HepG2 (cell line): ENCODE measurements around the gene NEK8. TPM values are rescaled to one million over a fixed set of nuclear protein-coding genes. Genes with fewer than 3 reads are reported as not detected.

Experiments
- ARID3A ChIP-seq: IDR thresholded peaks from 2 replicates; pipeline ENCODE4 v1.6.1; 2012; ENCODE audit warnings: low read depth, low read length, improper control_type of control experiment
- ATF1 ChIP-seq: IDR thresholded peaks from 2 replicates; pipeline ENCODE4 v1.6.1; 2016; ENCODE audit warnings: mild to moderate bottlenecking, control low read depth
- ELF4 ChIP-seq: sonication (generic); formaldehyde crosslinking; IDR thresholded peaks from 2 replicates; pipeline ENCODE4 v1.5.0; 2020; ENCODE audit warnings: missing genetic modification reagents, mild to moderate bottlenecking, moderate library complexity, borderline replicate concordance
- FOXA1 ChIP-seq, 2 experiments: fragments of 450-650 bp in 1 of 2; sonication (generic) in 1 of 2; formaldehyde crosslinking in 1 of 2; IDR thresholded peaks; 2 replicates each; pipeline versions ENCODE4 v1.4.0 to v1.6.1; 2016 to 2020; ENCODE audit warnings: missing genetic modification reagents in 1 of 2
- HDAC1 ChIP-seq: sonication (generic); formaldehyde crosslinking; IDR thresholded peaks from 2 replicates; pipeline ENCODE4 v1.5.1; 2020; ENCODE audit warnings: mild to moderate bottlenecking, missing genetic modification reagents
- JUN ChIP-seq: sonication (generic); formaldehyde crosslinking; IDR thresholded peaks from 2 replicates; pipeline ENCODE4 v1.4.0; 2020; ENCODE audit warnings: mild to moderate bottlenecking, missing genetic modification reagents
- NKX3-1 ChIP-seq: sonication (generic); formaldehyde crosslinking; IDR thresholded peaks from 2 replicates; pipeline ENCODE4 v1.5.0; 2020; ENCODE audit warnings: missing genetic modification reagents
- SNAPC4 ChIP-seq: sonication (generic); formaldehyde crosslinking; IDR thresholded peaks from 2 replicates; pipeline ENCODE4 v1.4.0; 2020; ENCODE audit warnings: mild to moderate bottlenecking, missing genetic modification reagents
- SP1 ChIP-seq, 2 experiments: fragments of 450-650 bp in 1 of 2; sonication (generic) in 1 of 2; formaldehyde crosslinking in 1 of 2; IDR thresholded peaks; 2 replicates each; pipeline versions ENCODE4 v1.4.0 to v1.6.1; 2016 to 2020; ENCODE audit warnings: missing genetic modification reagents in 1 of 2
- USF2 ChIP-seq, 2 experiments: sonication (generic) in 1 of 2; formaldehyde crosslinking in 1 of 2; IDR thresholded peaks; 2 replicates each; pipeline versions ENCODE4 v1.5.1 to v1.6.1; 2011 to 2020; ENCODE audit warnings: borderline replicate concordance in 1 of 2, low read depth in 1 of 2, low read length in 1 of 2, mild to moderate bottlenecking in 1 of 2, missing genetic modification reagents in 1 of 2, moderate library complexity in 1 of 2
- ZNF224 ChIP-seq: sonication (generic); formaldehyde crosslinking; IDR thresholded peaks from 2 replicates; pipeline ENCODE4 v1.5.0; 2020; ENCODE audit warnings: mild to moderate bottlenecking, missing genetic modification reagents
- ZNF703 ChIP-seq: sonication (generic); formaldehyde crosslinking; IDR thresholded peaks from 2 replicates; pipeline ENCODE4 v1.5.1; 2020; ENCODE audit warnings: missing genetic modification reagents, mild to moderate bottlenecking, moderate library complexity, borderline replicate concordance
- ZNF713 ChIP-seq: sonication (generic); formaldehyde crosslinking; IDR thresholded peaks from 2 replicates; pipeline ENCODE4 v1.4.0; 2020; ENCODE audit warnings: mild to moderate bottlenecking, missing genetic modification reagents
- ZSCAN21 ChIP-seq: sonication (generic); formaldehyde crosslinking; IDR thresholded peaks from 2 replicates; pipeline ENCODE4 v1.8.0; 2022; ENCODE audit warnings: mild to moderate bottlenecking, missing genetic modification reagents, moderate library complexity, borderline replicate concordance
- ZUFSP ChIP-seq: sonication (generic); formaldehyde crosslinking; IDR thresholded peaks from 2 replicates; pipeline ENCODE4 v1.9.0; 2021; ENCODE audit warnings: missing genetic modification reagents, mild to moderate bottlenecking, borderline replicate concordance
- polyA plus RNA-seq, 8 experiments: library from polyadenylated mRNA; depleted of rRNA in 3 of 8; stranded (reverse) in 7 of 8; unstranded in 1 of 8; fragments of >200 nt; fragmentation: Illumina TruSeq in 4 of 8; extraction: Trizol in 4 of 8; gene quantifications; 2 replicates each; pipeline versions ENCODE4 v1.2.1 to v1.2.3, GENCODE V29; 2011 to 2016; ENCODE audit warnings: low read depth in 4 of 8, missing spikeins in 1 of 8, mixed read lengths in 1 of 8; ENCODE audit not compliant: insufficient read depth in 1 of 8
- total RNA-seq, 5 experiments: library from RNA; depleted of rRNA; stranded (reverse); fragments of >200 nt; fragmentation: Illumina TruSeq; extraction: Trizol; gene quantifications; 2 replicates each; pipeline ENCODE4 v1.2.3, GENCODE V29; 2016; ENCODE audit warnings: low read depth in 1 of 5

NEK8 gene
- total and polyA plus RNA-seq, 2 of the 13 experiments (the other 11 are each of a cell fraction or from before 2014, with no cell fraction given): 5.8 to 13.5 TPM

- TF ChIP-seq SNAPC4 (CRISPR knock-in tag) (no peak), FOXA1 (IDR thresholded peaks at IDR 0.05) (no peak), FOXA1 (CRISPR knock-in tag; IDR thresholded peaks at IDR 0.05) (peak; percentile 8; the same call in 1 of the 2 replicates), ARID3A (peak; percentile 27; the same call in 1 of the 2 replicates), SP1 (IDR thresholded peaks at IDR 0.05) (no peak), SP1 (CRISPR knock-in tag; IDR thresholded peaks at IDR 0.05) (peak; percentile 82), ATF1 (CRISPR knock-in tag) (no peak), ZUFSP (CRISPR knock-in tag) (no peak), HDAC1 (peak; percentile 59; the same call in 1 of the 2 replicates), ELF4 (peak; percentile 89), ZNF224 (CRISPR knock-in tag) (no peak; the same call in 1 of the 2 replicates), JUN (CRISPR knock-in tag) (0 out of 2 replicates have a peak, but pooled peaks have one; percentile 50), NKX3-1 (CRISPR knock-in tag) (0 out of 2 replicates have a peak, but pooled peaks have one; percentile 15), ZNF713 (CRISPR knock-in tag) (0 out of 2 replicates have a peak, but pooled peaks have one; percentile 63), ZSCAN21 (CRISPR knock-in tag) (peak; percentile 37; the same call in 1 of the 2 replicates), USF2 (IDR thresholded peaks at IDR 0.05; ENCODE audit: low read depth, low read length) (no peak), USF2 (CRISPR knock-in tag; IDR thresholded peaks at IDR 0.05; ENCODE audit: borderline replicate concordance) (no peak), ZNF703 (CRISPR knock-in tag) (no peak)
Measured at GRCh38 chr17:28728364-28729200, at the start of gene NEK8 (continued).
